A549 (cell line): Measurements from ENCODE around the gene SH2D3A. TPM values are rescaled to one million over a fixed set of nuclear protein-coding genes. Genes with fewer than 3 reads are reported as not detected.
A peak's percentile ranks its signal among the peaks of the same experiment; 100 is the strongest.

Source experiments
- ATAC-seq, 2 experiments: fragments of 200-7000 bp in 1 of 2; fragments of >200 bp in 1 of 2; cut with Nextera tagmentation in 1 of 2; cut with Tn5 transposase in 1 of 2; 3 replicates each; pipeline versions ENCODE4 v1.8.0 to v1.9.1; 2018 to 2020; ENCODE audit warnings: mild to moderate bottlenecking in 1 of 2, moderate library complexity in 1 of 2
- CTCF ChIA-PET: fragments of 300-600 bp; sonication (Branson Sonifier 250); formaldehyde crosslinking; extraction: SDS; loops from one replicate; lab custom pipeline; 2021; ENCODE audit warnings: antibody characterized with exemption, inconsistent platforms; lab: Yijun Ruan, JAX
- POLR2A ChIA-PET: fragments of 350-600 bp; formaldehyde crosslinking; extraction: SDS; loops from one replicate; lab custom pipeline; 2021; ENCODE audit warnings: antibody characterized with exemption, inconsistent platforms; lab: Yijun Ruan, JAX
- DNase-seq, 2 experiments: peaks; one replicate each; pipeline versions ENCODE4 v3.0.0 to v3.0.0-alpha.2; 2011 to 2016; ENCODE audit warnings: low read depth in 1 of 2, low spot score in 1 of 2
- FAIRE-seq: peaks from 2 replicates; lab custom pipeline; 2011; peaks lifted over from hg19 to GRCh38; lab: Jason Lieb, UNC
- H3K27ac ChIP-seq, 2 experiments: fragments of >200 bp; sonication (Bioruptor Twin); formaldehyde crosslinking; 3 replicates each; pipeline ENCODE4 v1.5.1; 2016 to 2017
- H3K4me1 ChIP-seq: fragments of >200 bp; sonication (Bioruptor Twin); formaldehyde crosslinking; 3 replicates; pipeline ENCODE4 v1.6.1; 2016
- H3K4me2 ChIP-seq: fragments of >200 bp; sonication (Bioruptor Twin); formaldehyde crosslinking; 3 replicates; pipeline ENCODE4 v1.6.1; 2016
- H3K4me3 ChIP-seq: fragments of >200 bp; sonication (Bioruptor Twin); formaldehyde crosslinking; 3 replicates; pipeline ENCODE4 v1.5.1; 2016
- H3K9me3 ChIP-seq: fragments of >200 bp; sonication (Bioruptor Twin); formaldehyde crosslinking; 3 replicates; pipeline ENCODE4 v1.6.1; 2016
- ATOH8 ChIP-seq: fragments of 250-450 bp; sonication (Bioruptor Pico); IDR thresholded peaks from 2 replicates; pipeline ENCODE4 v1.5.0; 2020; ENCODE audit warnings: low read depth, mild to moderate bottlenecking, moderate library complexity
- BHLHE40 ChIP-seq: IDR thresholded peaks from 2 replicates; pipeline ENCODE4 v1.6.1; 2012; ENCODE audit warnings: low read depth, low read length, inconsistent platforms
- CBX2 ChIP-seq: fragments of 200-600 bp; sonication (generic); IDR thresholded peaks from 2 replicates; pipeline ENCODE4 v1.6.1; 2016; ENCODE audit warnings: low read depth, mild to moderate bottlenecking, borderline replicate concordance
- CBX8 ChIP-seq: fragments of 200-600 bp; sonication (generic); IDR thresholded peaks from 2 replicates; pipeline ENCODE4 v1.6.1; 2016
- CEBPB ChIP-seq, 2 experiments: fragments of >200 bp in 1 of 2; sonication (Bioruptor Twin) in 1 of 2; formaldehyde crosslinking in 1 of 2; IDR thresholded peaks; 2 replicates each; pipeline ENCODE4 v1.6.1; 2012 to 2016
- CHD2 ChIP-seq: fragments of 150-350 bp; IDR thresholded peaks from 2 replicates; pipeline ENCODE4 v1.6.1; 2014; ENCODE audit warnings: low read length; ENCODE audit not compliant: partially characterized antibody
- EHMT2 ChIP-seq: fragments of 200-600 bp; sonication (generic); IDR thresholded peaks from 2 replicates; pipeline ENCODE4 v1.6.1; 2016; ENCODE audit warnings: antibody characterized with exemption, low read depth, mild to moderate bottlenecking, moderate library complexity
- ESRRA ChIP-seq: fragments of 150-350 bp; IDR thresholded peaks from 2 replicates; pipeline ENCODE4 v1.6.1; 2014; ENCODE audit warnings: mild to moderate bottlenecking, low read length, borderline replicate concordance
- FOSB ChIP-seq: fragments of 250-450 bp; sonication (Bioruptor Pico); IDR thresholded peaks from 2 replicates; pipeline ENCODE4 v1.5.0; 2020; ENCODE audit warnings: mild to moderate bottlenecking, moderate library complexity
- FOSL2 ChIP-seq, 2 experiments: fragments of 450-650 bp in 1 of 2; fragments of >200 bp in 1 of 2; sonication (Bioruptor Twin) in 1 of 2; formaldehyde crosslinking; IDR thresholded peaks; 2 replicates each; pipeline versions ENCODE4 v1.5.0 to v1.6.1; 2016 to 2020; ENCODE audit warnings: mild to moderate bottlenecking in 1 of 2, moderate library complexity in 1 of 2
- GATA3 ChIP-seq: IDR thresholded peaks from 2 replicates; pipeline ENCODE4 v1.6.1; 2012; ENCODE audit warnings: borderline replicate concordance
- HES2 ChIP-seq: fragments of >200 bp; sonication (Bioruptor Twin); formaldehyde crosslinking; IDR thresholded peaks from 2 replicates; pipeline ENCODE4 v1.6.1; 2016
- HEYL ChIP-seq: fragments of 250-450 bp; sonication (Bioruptor Pico); IDR thresholded peaks from 2 replicates; pipeline ENCODE4 v1.8.0; 2021; ENCODE audit warnings: mild to moderate bottlenecking, moderate library complexity
- HOXA7 ChIP-seq: fragments of 250-450 bp; sonication (Bioruptor Pico); IDR thresholded peaks from 2 replicates; pipeline ENCODE4 v1.5.0; 2020; ENCODE audit warnings: mild to moderate bottlenecking, moderate library complexity
- HOXB13 ChIP-seq: fragments of 250-450 bp; sonication (Bioruptor Pico); IDR thresholded peaks from 2 replicates; pipeline ENCODE4 v1.5.0; 2020; ENCODE audit warnings: low read depth, mild to moderate bottlenecking, moderate library complexity
- HOXB5 ChIP-seq: fragments of 250-450 bp; sonication (Bioruptor Pico); IDR thresholded peaks from 2 replicates; pipeline ENCODE4 v1.5.0; 2020; ENCODE audit warnings: mild to moderate bottlenecking, moderate library complexity
- KDM1A ChIP-seq: fragments of 200-600 bp; sonication (generic); IDR thresholded peaks from 2 replicates; pipeline ENCODE4 v1.6.1; 2016; ENCODE audit warnings: low read depth, mild to moderate bottlenecking
- MAFK ChIP-seq: fragments of 450-650 bp; IDR thresholded peaks from 2 replicates; pipeline ENCODE4 v1.6.1; 2014; ENCODE audit not compliant: partially characterized antibody
- MAZ ChIP-seq: fragments of 150-350 bp; IDR thresholded peaks from 2 replicates; pipeline ENCODE4 v1.6.1; 2014; ENCODE audit warnings: antibody characterized with exemption, low read depth, low read length, borderline replicate concordance
- NPAS2 ChIP-seq: fragments of 250-450 bp; sonication (Bioruptor Pico); IDR thresholded peaks from 2 replicates; pipeline ENCODE4 v1.8.0; 2022; ENCODE audit warnings: mild to moderate bottlenecking, moderate library complexity, borderline replicate concordance
- NR3C1 ChIP-seq: fragments of >200 bp; sonication (Bioruptor Twin); formaldehyde crosslinking; IDR thresholded peaks from 3 replicates; pipeline ENCODE4 v1.6.1; 2017
- PHF8 ChIP-seq: fragments of 200-600 bp; sonication (generic); IDR thresholded peaks from 2 replicates; pipeline ENCODE4 v1.6.1; 2016; ENCODE audit warnings: low read depth, mild to moderate bottlenecking, antibody characterized with exemption, moderate library complexity, borderline replicate concordance
- RCOR1 ChIP-seq: fragments of 150-350 bp; IDR thresholded peaks from 2 replicates; pipeline ENCODE4 v1.6.1; 2014; ENCODE audit warnings: antibody characterized with exemption, low read length, low read depth
- RFX5 ChIP-seq: fragments of 450-650 bp; IDR thresholded peaks from 2 replicates; pipeline ENCODE4 v1.7.1; 2014; ENCODE audit warnings: antibody characterized with exemption, mild to moderate bottlenecking, moderate library complexity
- SMC3 ChIP-seq: fragments of >200 bp; sonication (Bioruptor Twin); formaldehyde crosslinking; IDR thresholded peaks from 3 replicates; pipeline ENCODE4 v1.6.1; 2018; ENCODE audit warnings: inconsistent platforms
- TFCP2L1 ChIP-seq: fragments of 250-450 bp; sonication (Bioruptor Pico); IDR thresholded peaks from 2 replicates; pipeline ENCODE4 v1.5.0; 2021; ENCODE audit warnings: mild to moderate bottlenecking
- USF2 ChIP-seq: fragments of 450-650 bp; IDR thresholded peaks from 2 replicates; pipeline ENCODE4 v1.6.1; 2014; ENCODE audit warnings: antibody characterized with exemption
- ZC3H11A ChIP-seq: fragments of 450-650 bp; IDR thresholded peaks from 2 replicates; pipeline ENCODE4 v1.6.1; 2014; ENCODE audit warnings: antibody characterized with exemption, mild to moderate bottlenecking
- ZFP36 ChIP-seq: fragments of 450-650 bp; IDR thresholded peaks from 2 replicates; pipeline ENCODE4 v1.6.1; 2014; ENCODE audit warnings: borderline replicate concordance; ENCODE audit not compliant: partially characterized antibody
- ZNF302 ChIP-seq: fragments of 250-450 bp; sonication (Bioruptor Pico); IDR thresholded peaks from 2 replicates; pipeline ENCODE4 v1.9.0; 2021; ENCODE audit warnings: inconsistent platforms, mild to moderate bottlenecking, moderate library complexity
- ZSCAN20 ChIP-seq: fragments of 250-450 bp; sonication (Bioruptor Pico); IDR thresholded peaks from 2 replicates; pipeline ENCODE4 v1.8.0; 2022; ENCODE audit warnings: mild to moderate bottlenecking, moderate library complexity
- WGBS: methylation state at CpG from one replicate; pipeline ENCODE4 v1.1.6; 2017; ENCODE audit errors: missing lambda C conversion rate; 5-methylcytosine and 5-hydroxymethylcytosine counted together
- polyA plus RNA-seq, 4 experiments: library from polyadenylated mRNA; depleted of rRNA in 3 of 4; stranded (reverse); fragments of >200 nt; fragmentation: RNase III in 1 of 4; extraction: RNeasy Plus Mini Kit Qiagen cat#74134 plus additional on column Dnase treatment in 1 of 4; gene quantifications; 2 replicates in 3 of 4; 3 replicates in 1 of 4; pipeline ENCODE4 v1.2.3, GENCODE V29; 2011 to 2017

Gene SH2D3A
- polyA plus RNA-seq, 2 of the 4 experiments (the other 2 are of a cell fraction), result 6.7 to 10.0 TPM

- ChIA-PET CTCF (interaction anchor here (1.7 kb wide), 1 partner anchor 9 kb away, joined by 5 read pairs; no protein-coding TSS in a partner anchor), POLR2A (no interaction called here)
- Histone ChIP-seq H3K4me3 (no peak overlapping the region), H3K9me3 (no peaks in the 10 kb centered on the region), H3K4me2 (no peak overlapping the region), H3K27ac (no peak overlapping the region), H3K4me1 (no peaks in the 10 kb centered on the region)
- no peak for DNase-seq
- TF ChIP-seq ZNF302 (CRISPR knock-in tag) (no peak), ZFP36 (peak; percentile 2)
- no peak for FAIRE-seq
- ATAC-seq, result no peak
- 74% methylated on average over 13 of the region's 20 CpGs for WGBS
Observed at GRCh38 chr19:6712692-6713670, 54.3 kb downstream of the SH2D3A start.

- ATAC-seq, result no peak
- Histone ChIP-seq H3K27ac (no peak overlapping the region), H3K9me3 (no peaks in the 10 kb centered on the region), H3K4me1 (no peaks in the 10 kb centered on the region), H3K4me3 (no peak overlapping the region), H3K4me2 (no peak overlapping the region)
- DNase-seq, result no peak
- TF ChIP-seq HEYL (CRISPR knock-in tag) (no peak), NR3C1 (no peak), MAFK (no peak), ESRRA (no peak), RFX5 (no peak), CBX8 (no peak), FOSL2 (IDR thresholded peaks at IDR 0.05) (no peak), FOSL2 (CRISPR knock-in tag; IDR thresholded peaks at IDR 0.05) (no peak), ZFP36 (no peak), RCOR1 (no peak), HOXB5 (CRISPR knock-in tag) (no peak), PHF8 (no peak)
- 76% methylated on average over 8 of the region's 16 CpGs for WGBS
- CTCF ChIA-PET, result no interaction called here
- POLR2A ChIA-PET, result no interaction called here
- no peak for FAIRE-seq
Observed at GRCh38 chr19:6712231-6712630, 55.0 kb downstream of the SH2D3A start.

- ATAC-seq (no peak; a peak in 1 of 6 replicates), DNase-seq (no peak), FAIRE-seq (no peak)
- Histone ChIP-seq H3K4me1 (no peaks in the 10 kb centered on the region), H3K4me3 (no peak overlapping the region), H3K27ac (no peak overlapping the region), H3K4me2 (no peak overlapping the region), H3K9me3 (no peaks in the 10 kb centered on the region)
- ChIA-PET CTCF (no interaction called here), POLR2A (no interaction called here)
- WGBS, result 73% methylated on average over 10 of the region's 10 CpGs
- TF ChIP-seq CBX8, result no peak
- TF ChIP-seq MAFK, result no peak
- TF ChIP-seq PHF8, result no peak
- no peak for TF ChIP-seq HOXA7 (CRISPR knock-in tag)
- TF ChIP-seq CBX2, result no peak
- no peak for TF ChIP-seq TFCP2L1 (CRISPR knock-in tag)
- no peak for TF ChIP-seq RCOR1
- TF ChIP-seq BHLHE40, result no peak
- no peak for TF ChIP-seq CHD2
- TF ChIP-seq NPAS2 (CRISPR knock-in tag), result no peak
- no peak for TF ChIP-seq GATA3
- no peak for TF ChIP-seq HOXB13
Observed at GRCh38 chr19:6711605-6712004, 55.6 kb downstream of the SH2D3A start.

- H3K27ac ChIP-seq, result no peak overlapping the region
- FAIRE-seq (no peak), DNase-seq (no peak), ATAC-seq (no peak)
- H3K4me1 ChIP-seq, result no peaks in the 10 kb centered on the region
- H3K4me2 ChIP-seq, result no peak overlapping the region
- no peaks in the 10 kb centered on the region for H3K9me3 ChIP-seq
- WGBS, result 78% methylated on average over 8 of the region's 9 CpGs
- POLR2A ChIA-PET, result no interaction called here
- CTCF ChIA-PET, result no interaction called here
- no peak overlapping the region for H3K4me3 ChIP-seq
- TF ChIP-seq MAZ (no peak), ESRRA (no peak), USF2 (no peak), ATOH8 (CRISPR knock-in tag) (no peak), CEBPB (IDR thresholded peaks at IDR 0.05) (no peak), KDM1A (no peak), RFX5 (no peak), FOSB (CRISPR knock-in tag) (no peak), EHMT2 (no peak), SMC3 (no peak), HES2 (no peak), ZSCAN20 (CRISPR knock-in tag) (no peak), BHLHE40 (no peak), ZC3H11A (no peak)
Observed at GRCh38 chr19:6711078-6711361, 56.2 kb downstream of the SH2D3A start.
